Umbilical cord (tissue), 2 donors: ENCODE data around the gene HPSE. TPM values are rescaled to one million over a fixed set of nuclear protein-coding genes. Genes with fewer than 3 reads are reported as not detected.

Experiments used
- DNase-seq: peaks from one replicate; pipeline ENCODE4 v3.0.0-alpha.2; 2015; ENCODE audit warnings: low spot score
- total RNA-seq: library from RNA; depleted of rRNA; stranded (reverse); fragments of >200 nt; gene quantifications from one replicate; pipeline ENCODE4 v1.2.3, GENCODE V29; 2014; ENCODE audit warnings: low replicate concordance; ENCODE audit not compliant: insufficient read depth

Gene HPSE
- total RNA-seq, 1 donor from 2014 or later, result 2.9 TPM

GRCh38 chr4:83250687-83251446, 83.8 kb downstream of the HPSE start:
- no peak for DNase-seq

- no peak for DNase-seq
These were observed 86.2 kb downstream of the HPSE start for GRCh38 chr4:83248486-83248885.

GRCh38 chr4:83247415-83248357, 87.0 kb downstream of the HPSE start:
- no peak for DNase-seq

Other genes starting within 250 kb of the HPSE start
- gene PLAC8, start 220.1 kb downstream of the HPSE start, total RNA-seq, result 0.72 TPM
- gene COQ2, start 50.0 kb downstream of the HPSE start, total RNA-seq, result 11.1 TPM
- gene HELQ, start 121.0 kb upstream of the HPSE start, total RNA-seq, result 3.4 TPM
- 35.4 TPM for gene MRPS18C, start 121.2 kb upstream of the HPSE start, total RNA-seq
- 31.3 TPM for gene ABRAXAS1, start 150.3 kb upstream of the HPSE start, total RNA-seq
- 10.4 TPM for gene GPAT3, start 201.3 kb upstream of the HPSE start, total RNA-seq